SHP77 treated with DMSO at 0.1 percent for 48 hours (cell line): ENCODE measurements around the gene ERICH6B.

Source experiments
- DNase-seq: peaks from one replicate; lab custom pipeline; 2025; lab: John Stamatoyannopoulos, UW

Gene ERICH6B

DNA sequence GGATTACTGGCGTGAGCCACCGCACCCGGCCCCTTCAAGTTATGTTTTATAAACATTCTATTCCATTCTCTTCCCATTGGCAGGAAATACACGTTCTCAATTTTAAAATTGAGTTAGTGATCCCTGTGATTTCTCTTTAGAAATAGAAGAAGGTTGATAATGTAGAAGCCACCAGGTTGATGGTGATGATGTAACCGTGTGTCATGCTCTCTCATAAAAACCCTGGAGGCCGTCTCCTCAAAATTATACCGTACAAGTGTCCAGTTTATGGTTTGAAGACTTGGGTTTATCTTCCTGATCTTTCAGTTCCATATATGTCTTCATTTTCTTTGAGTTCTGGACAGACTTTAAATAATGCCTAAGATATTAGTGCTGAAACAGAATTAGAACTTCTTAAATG, 118.6 kb downstream of the ERICH6B start:
- no peak for DNase-seq

DNA sequence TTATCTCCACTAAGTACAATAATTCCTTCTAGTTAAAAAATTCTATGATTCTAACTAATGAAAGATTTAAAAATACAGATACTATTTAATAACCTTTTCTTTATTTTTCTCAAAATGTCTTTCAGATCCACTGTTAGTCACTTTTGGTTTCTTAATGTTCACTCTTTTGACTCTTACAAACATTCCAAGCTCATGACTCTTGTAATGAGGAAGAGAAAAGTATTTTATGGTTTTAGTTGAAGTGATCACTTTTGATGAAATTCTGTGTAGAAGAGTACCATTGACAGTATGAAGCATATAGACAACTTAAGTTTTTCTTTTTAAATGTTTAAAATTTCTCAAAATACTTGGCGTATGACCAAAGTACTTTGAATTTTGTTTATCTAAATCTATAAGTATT, 123.0 kb downstream of the ERICH6B start:
- no peak for DNase-seq
